HepG2 (cell line): ENCODE data around the gene LIM2. TPM values are rescaled to one million over a fixed set of nuclear protein-coding genes. Genes with fewer than 3 reads are reported as not detected.

ENCODE experiments used
- AGO2 ChIP-seq: fragments of 200-400 bp; formaldehyde crosslinking; optimal IDR thresholded peaks from 2 replicates; pipeline ENCODE3; 2017; ENCODE audit warnings: mild to moderate bottlenecking, low read depth, low read length, moderate library complexity
- IKZF4 ChIP-seq: sonication (generic); formaldehyde crosslinking; IDR thresholded peaks from 2 replicates; pipeline ENCODE4 v1.5.1; 2020; ENCODE audit warnings: borderline replicate concordance, mild to moderate bottlenecking, low read depth, missing genetic modification reagents; ENCODE audit errors: not compliant biosample characterization
- MIER3 ChIP-seq: IDR thresholded peaks from 2 replicates; pipeline ENCODE4 v1.6.1; 2016; ENCODE audit warnings: missing compliant biosample characterization, borderline replicate concordance
- PHF8 ChIP-seq: sonication (generic); formaldehyde crosslinking; IDR thresholded peaks from 2 replicates; pipeline ENCODE4 v1.5.0; 2020; ENCODE audit warnings: missing genetic modification reagents
- REXO4 ChIP-seq: sonication (generic); formaldehyde crosslinking; IDR thresholded peaks from 2 replicates; pipeline ENCODE4 v1.8.0; 2022; ENCODE audit warnings: missing genetic modification reagents, mild to moderate bottlenecking, borderline replicate concordance
- ZNF121 ChIP-seq: sonication (generic); formaldehyde crosslinking; IDR thresholded peaks from 2 replicates; pipeline ENCODE4 v1.5.0; 2020; ENCODE audit warnings: mild to moderate bottlenecking, missing genetic modification reagents
- ZNF256 ChIP-seq: sonication (generic); formaldehyde crosslinking; conservative IDR thresholded peaks from 2 replicates; pipeline ENCODE4 v1.4.0; 2020; ENCODE audit warnings: missing genetic modification reagents
- ZNF530 ChIP-seq: sonication (generic); formaldehyde crosslinking; IDR thresholded peaks from 2 replicates; pipeline ENCODE4 v1.5.0; 2020; ENCODE audit warnings: low read depth, mild to moderate bottlenecking, missing genetic modification reagents
- ZNF678 ChIP-seq: sonication (generic); formaldehyde crosslinking; IDR thresholded peaks from 2 replicates; pipeline ENCODE4 v1.4.0; 2020; ENCODE audit warnings: mild to moderate bottlenecking, missing genetic modification reagents
- polyA plus RNA-seq, 8 experiments: library from polyadenylated mRNA; depleted of rRNA in 3 of 8; stranded (reverse) in 7 of 8; unstranded in 1 of 8; fragments of >200 nt; fragmentation: Illumina TruSeq in 4 of 8; extraction: Trizol in 4 of 8; gene quantifications; 2 replicates each; pipeline versions ENCODE4 v1.2.1 to v1.2.3, GENCODE V29; 2011 to 2016; ENCODE audit warnings: low read depth in 4 of 8, missing spikeins in 1 of 8, mixed read lengths in 1 of 8; ENCODE audit not compliant: insufficient read depth in 1 of 8
- total RNA-seq, 5 experiments: library from RNA; depleted of rRNA; stranded (reverse); fragments of >200 nt; fragmentation: Illumina TruSeq; extraction: Trizol; gene quantifications; 2 replicates each; pipeline ENCODE4 v1.2.3, GENCODE V29; 2016; ENCODE audit warnings: low read depth in 1 of 5
- TF ChIP-seq, protein P1 (sequence below): sonication (generic); formaldehyde crosslinking; IDR thresholded peaks from 2 replicates; pipeline ENCODE4 v1.8.0; 2023; ENCODE audit warnings: mild to moderate bottlenecking, missing genetic modification reagents
- TF ChIP-seq, protein P2 (sequence below): sonication (generic); formaldehyde crosslinking; conservative IDR thresholded peaks from 2 replicates; pipeline ENCODE4 v1.8.0; 2022; ENCODE audit warnings: mild to moderate bottlenecking, moderate library complexity, missing genetic modification reagents
- TF ChIP-seq, protein P3 (sequence below): sonication (generic); formaldehyde crosslinking; IDR thresholded peaks from 2 replicates; pipeline ENCODE4 v1.5.0; 2020; ENCODE audit warnings: mild to moderate bottlenecking, missing genetic modification reagents, borderline replicate concordance
- TF ChIP-seq, protein P4 (sequence below): sonication (generic); formaldehyde crosslinking; IDR thresholded peaks from 2 replicates; pipeline ENCODE4 v1.5.1; 2020; ENCODE audit warnings: mild to moderate bottlenecking, missing genetic modification reagents, borderline replicate concordance
- TF ChIP-seq, protein P5 (sequence below): sonication (generic); formaldehyde crosslinking; IDR thresholded peaks from 2 replicates; pipeline ENCODE4 v1.8.1; 2023; ENCODE audit warnings: mild to moderate bottlenecking, inconsistent platforms, moderate library complexity, missing genetic modification reagents, borderline replicate concordance
- TF ChIP-seq, protein P6 (sequence below): IDR thresholded peaks from 2 replicates; pipeline ENCODE4 v1.6.1; 2016; ENCODE audit warnings: low read depth, control low read depth

Gene LIM2
- total and polyA plus RNA-seq, 2 of the 13 experiments (the other 11 are each of a cell fraction or from before 2014, with no cell fraction given) = 1.3 TPM; not detected in 1

DNA sequence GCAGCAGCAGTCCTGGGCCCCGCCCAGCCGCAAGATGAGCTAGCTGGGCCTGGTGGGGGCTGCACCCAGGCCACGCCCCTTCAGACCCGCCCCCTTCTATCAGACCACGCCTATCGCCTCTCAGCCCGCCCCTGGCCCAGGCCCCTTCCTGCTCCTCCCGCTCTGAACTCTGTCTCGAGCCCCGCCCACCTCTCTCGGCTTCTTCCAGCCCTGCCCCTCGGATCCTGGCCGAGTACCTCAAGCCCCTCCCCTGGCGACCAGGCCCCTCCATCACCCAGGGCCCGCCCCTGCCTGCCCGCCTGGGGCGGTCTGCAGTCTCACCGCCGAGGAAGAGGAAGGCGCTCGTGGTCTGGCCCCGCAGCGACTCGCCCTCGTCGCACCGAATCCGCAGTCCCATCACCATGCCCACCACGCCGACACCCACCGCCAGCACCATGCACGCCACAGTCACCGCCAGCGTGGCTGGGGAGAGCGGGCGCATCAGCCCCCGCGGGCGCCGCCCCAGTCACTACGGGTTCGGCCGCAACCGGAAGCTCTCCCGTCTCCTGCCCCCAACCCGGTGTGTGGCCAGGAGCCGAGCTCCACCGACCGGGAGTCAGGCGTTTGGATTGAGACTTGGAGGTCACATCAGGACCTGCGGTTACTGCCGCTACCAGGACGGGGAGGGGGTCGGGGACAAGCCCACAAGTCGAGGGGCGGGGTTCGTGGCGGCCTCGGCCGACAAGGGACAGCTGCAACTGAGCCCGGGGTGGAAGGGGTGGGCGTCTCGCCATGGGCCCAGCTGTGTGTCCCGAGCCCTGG, 20.0 kb downstream of the LIM2 start (continued):
- TF ChIP-seq, protein P1, sequence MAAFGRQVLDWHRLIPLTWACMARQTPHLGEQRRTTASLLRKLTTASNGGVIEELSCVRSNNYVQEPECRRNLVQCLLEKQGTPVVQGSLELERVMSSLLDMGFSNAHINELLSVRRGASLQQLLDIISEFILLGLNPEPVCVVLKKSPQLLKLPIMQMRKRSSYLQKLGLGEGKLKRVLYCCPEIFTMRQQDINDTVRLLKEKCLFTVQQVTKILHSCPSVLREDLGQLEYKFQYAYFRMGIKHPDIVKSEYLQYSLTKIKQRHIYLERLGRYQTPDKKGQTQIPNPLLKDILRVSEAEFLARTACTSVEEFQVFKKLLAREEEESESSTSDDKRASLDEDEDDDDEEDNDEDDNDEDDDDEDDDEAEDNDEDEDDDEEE (CRISPR knock-in tag) = peak; percentile 67; the same call in 1 of the 2 replicates
- TF ChIP-seq REXO4 (CRISPR knock-in tag) (peak; percentile 32; the same call in 1 of the 2 replicates), ZNF678 (CRISPR knock-in tag) (no peak), ZNF121 (no peak), IKZF4 (CRISPR knock-in tag) (peak; percentile 47), PHF8 (peak; percentile 88), ZNF256 (peak; percentile 27; the same call in 1 of the 2 replicates), MIER3 (CRISPR knock-in tag) (no peak; the same call in 1 of the 2 replicates), AGO2 (peak; percentile 98), ZNF530 (no peak)
- TF ChIP-seq, protein P2, sequence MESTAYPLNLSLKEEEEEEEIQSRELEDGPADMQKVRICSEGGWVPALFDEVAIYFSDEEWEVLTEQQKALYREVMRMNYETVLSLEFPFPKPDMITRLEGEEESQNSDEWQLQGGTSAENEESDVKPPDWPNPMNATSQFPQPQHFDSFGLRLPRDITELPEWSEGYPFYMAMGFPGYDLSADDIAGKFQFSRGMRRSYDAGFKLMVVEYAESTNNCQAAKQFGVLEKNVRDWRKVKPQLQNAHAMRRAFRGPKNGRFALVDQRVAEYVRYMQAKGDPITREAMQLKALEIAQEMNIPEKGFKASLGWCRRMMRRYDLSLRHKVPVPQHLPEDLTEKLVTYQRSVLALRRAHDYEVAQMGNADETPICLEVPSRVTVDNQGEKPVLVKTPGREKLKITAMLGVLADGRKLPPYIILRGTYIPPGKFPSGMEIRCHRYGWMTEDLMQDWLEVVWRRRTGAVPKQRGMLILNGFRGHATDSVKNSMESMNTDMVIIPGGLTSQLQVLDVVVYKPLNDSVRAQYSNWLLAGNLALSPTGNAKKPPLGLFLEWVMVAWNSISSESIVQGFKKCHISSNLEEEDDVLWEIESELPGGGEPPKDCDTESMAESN (CRISPR knock-in tag) = no peak
- TF ChIP-seq, protein P3, sequence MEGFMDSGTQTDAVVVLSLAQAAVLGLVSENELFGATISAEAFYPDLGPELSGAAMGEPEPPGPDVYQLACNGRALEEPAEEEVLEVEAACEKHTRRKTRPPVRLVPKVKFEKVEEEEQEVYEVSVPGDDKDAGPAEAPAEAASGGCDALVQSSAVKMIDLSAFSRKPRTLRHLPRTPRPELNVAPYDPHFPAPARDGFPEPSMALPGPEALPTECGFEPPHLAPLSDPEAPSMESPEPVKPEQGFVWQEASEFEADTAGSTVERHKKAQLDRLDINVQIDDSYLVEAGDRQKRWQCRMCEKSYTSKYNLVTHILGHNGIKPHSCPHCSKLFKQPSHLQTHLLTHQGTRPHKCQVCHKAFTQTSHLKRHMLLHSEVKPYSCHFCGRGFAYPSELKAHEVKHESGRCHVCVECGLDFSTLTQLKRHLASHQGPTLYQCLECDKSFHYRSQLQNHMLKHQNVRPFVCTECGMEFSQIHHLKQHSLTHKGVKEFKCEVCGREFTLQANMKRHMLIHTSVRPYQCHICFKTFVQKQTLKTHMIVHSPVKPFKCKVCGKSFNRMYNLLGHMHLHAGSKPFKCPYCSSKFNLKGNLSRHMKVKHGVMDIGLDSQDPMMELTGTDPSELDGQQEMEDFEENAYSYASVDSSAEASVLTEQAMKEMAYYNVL (CRISPR knock-in tag) = peak; percentile 42; the same call in 1 of the 2 replicates
- TF ChIP-seq, protein P4, sequence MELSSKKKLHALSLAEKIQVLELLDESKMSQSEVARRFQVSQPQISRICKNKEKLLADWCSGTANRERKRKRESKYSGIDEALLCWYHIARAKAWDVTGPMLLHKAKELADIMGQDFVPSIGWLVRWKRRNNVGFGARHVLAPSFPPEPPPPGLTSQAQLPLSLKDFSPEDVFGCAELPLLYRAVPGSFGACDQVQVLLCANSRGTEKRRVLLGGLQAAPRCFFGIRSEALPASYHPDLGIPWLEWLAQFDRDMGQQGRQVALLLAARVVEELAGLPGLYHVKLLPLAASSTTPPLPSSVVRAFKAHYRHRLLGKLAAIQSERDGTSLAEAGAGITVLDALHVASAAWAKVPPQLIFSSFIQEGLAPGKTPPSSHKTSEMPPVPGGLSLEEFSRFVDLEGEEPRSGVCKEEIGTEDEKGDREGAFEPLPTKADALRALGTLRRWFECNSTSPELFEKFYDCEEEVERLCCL (CRISPR knock-in tag) = no peak
- TF ChIP-seq, protein P5, sequence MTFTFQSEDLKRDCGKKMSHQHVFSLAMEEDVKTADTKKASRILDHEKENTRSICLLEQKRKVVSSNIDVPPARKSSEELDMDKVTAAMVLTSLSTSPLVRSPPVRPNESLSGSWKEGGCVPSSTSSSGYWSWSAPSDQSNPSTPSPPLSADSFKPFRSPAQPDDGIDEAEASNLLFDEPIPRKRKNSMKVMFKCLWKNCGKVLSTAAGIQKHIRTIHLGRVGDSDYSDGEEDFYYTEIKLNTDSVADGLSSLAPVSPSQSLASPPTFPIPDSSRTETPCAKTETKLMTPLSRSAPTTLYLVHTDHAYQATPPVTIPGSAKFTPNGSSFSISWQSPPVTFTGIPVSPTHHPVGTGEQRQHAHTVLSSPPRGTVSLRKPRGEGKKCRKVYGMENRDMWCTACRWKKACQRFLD (CRISPR knock-in tag) = peak; percentile 33; the same call in 1 of the 2 replicates
- TF ChIP-seq, protein P6, sequence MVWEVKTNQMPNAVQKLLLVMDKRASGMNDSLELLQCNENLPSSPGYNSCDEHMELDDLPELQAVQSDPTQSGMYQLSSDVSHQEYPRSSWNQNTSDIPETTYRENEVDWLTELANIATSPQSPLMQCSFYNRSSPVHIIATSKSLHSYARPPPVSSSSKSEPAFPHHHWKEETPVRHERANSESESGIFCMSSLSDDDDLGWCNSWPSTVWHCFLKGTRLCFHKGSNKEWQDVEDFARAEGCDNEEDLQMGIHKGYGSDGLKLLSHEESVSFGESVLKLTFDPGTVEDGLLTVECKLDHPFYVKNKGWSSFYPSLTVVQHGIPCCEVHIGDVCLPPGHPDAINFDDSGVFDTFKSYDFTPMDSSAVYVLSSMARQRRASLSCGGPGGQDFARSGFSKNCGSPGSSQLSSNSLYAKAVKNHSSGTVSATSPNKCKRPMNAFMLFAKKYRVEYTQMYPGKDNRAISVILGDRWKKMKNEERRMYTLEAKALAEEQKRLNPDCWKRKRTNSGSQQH (CRISPR knock-in tag) = no peak
